Stomach (tissue), 9 donors: ENCODE results near the gene SRMS. TPM values are rescaled to one million over a fixed set of nuclear protein-coding genes. Genes with fewer than 3 reads are reported as not detected.

Source experiments
- DNase-seq, 2 donors: peaks; one replicate each; pipeline versions ENCODE4 v3.0.0 to v3.0.0-alpha.2; 2013 to 2019
- H3K27ac ChIP-seq, 5 donors: fragments of 200-600 bp in 4 of 5; sonication (generic) in 4 of 5; one replicate each; pipeline ENCODE4 v1.5.1; 2013 to 2019; ENCODE audit warnings: mild to moderate bottlenecking in 1 of 5, moderate library complexity in 1 of 5
- H3K27me3 ChIP-seq, 3 donors: fragments of 200-600 bp; sonication (generic); one replicate each; pipeline ENCODE4 v1.5.1; 2017 to 2019; ENCODE audit warnings: mixed run types in 1 of 3
- H3K36me3 ChIP-seq, 4 donors: fragments of 200-600 bp; sonication (generic); 1 replicate in 3 of 4; 2 replicates in 1 of 4; pipeline ENCODE4 v1.5.1; 2016 to 2019
- H3K4me1 ChIP-seq, 4 donors: fragments of 200-600 bp; sonication (generic); one replicate each; pipeline ENCODE4 v1.5.1; 2016 to 2019
- H3K4me3 ChIP-seq, 4 donors: fragments of 200-600 bp; sonication (generic) in 3 of 4; one replicate each; pipeline ENCODE4 v1.5.1; 2016 to 2019; ENCODE audit warnings: mild to moderate bottlenecking in 1 of 4
- H3K9me3 ChIP-seq, 4 donors: fragments of 200-600 bp; sonication (generic); one replicate each; pipeline ENCODE4 v1.5.1; 2016 to 2019
- EP300 ChIP-seq: sonication (generic); formaldehyde crosslinking; IDR thresholded peaks from one replicate; pipeline ENCODE4 v1.6.1; 2017; ENCODE audit warnings: antibody characterized with exemption
- POLR2A ChIP-seq, 4 donors: fragments of 450-650 bp; IDR thresholded peaks; one replicate each; pipeline ENCODE4 v1.6.1; 2016; ENCODE audit warnings: antibody characterized with exemption in 4 of 4, control low read depth in 2 of 4, mild to moderate bottlenecking in 1 of 4, moderate library complexity in 1 of 4
- POLR2AphosphoS5 ChIP-seq, 3 donors: sonication (generic); formaldehyde crosslinking; IDR thresholded peaks; one replicate each; pipeline ENCODE4 v1.6.1; 2016; ENCODE audit warnings: antibody characterized with exemption in 3 of 3
- WGBS, 5 donors: extraction: QIAGEN DNeasy Blood & Tissue Kit in 3 of 5; methylation state at CpG; one replicate each; pipeline versions ENCODE4 v1.1.5 to v1.1.7; 2013 to 2018; 5-methylcytosine and 5-hydroxymethylcytosine counted together
- intact Hi-C: fragments of 100-400 bp; cut with DNase I; formaldehyde crosslinking; loops from one replicate; pipeline ENCODE4 v1.15.1; 2023; ENCODE audit warnings: low total_unique reads
- polyA plus RNA-seq, 3 donors: library from polyadenylated mRNA; stranded (reverse); fragments of 200-250 nt; gene quantifications; one replicate each; pipeline ENCODE4 v1.2.3, GENCODE V29; 2013
- total RNA-seq, 5 donors: library from RNA; depleted of rRNA; stranded (reverse); fragments of >200 nt; gene quantifications; one replicate each; pipeline versions ENCODE4 v1.1.0 to v1.2.3, GENCODE V29; 2014 to 2016
- TF ChIP-seq, protein P1 (sequence below), 7 experiments: fragments of 450-650 bp in 4 of 7; fragments of 200-600 bp in 3 of 7; sonication (generic) in 3 of 7; IDR thresholded peaks; one replicate each; pipeline ENCODE4 v1.5.1; 2016 to 2019; ENCODE audit warnings: antibody characterized with exemption in 7 of 7, control low read depth in 2 of 7, mild to moderate bottlenecking in 1 of 7
- donor health status: healthy with polysubstance abuse.
- donor health status: Bipolar disorder and iron deficiency.
- donor health status: healthy.

SRMS gene
- total and polyA plus RNA-seq, 8 donors: 0.87 to 3.5 (median 2.1) TPM; not detected in 5

DNA sequence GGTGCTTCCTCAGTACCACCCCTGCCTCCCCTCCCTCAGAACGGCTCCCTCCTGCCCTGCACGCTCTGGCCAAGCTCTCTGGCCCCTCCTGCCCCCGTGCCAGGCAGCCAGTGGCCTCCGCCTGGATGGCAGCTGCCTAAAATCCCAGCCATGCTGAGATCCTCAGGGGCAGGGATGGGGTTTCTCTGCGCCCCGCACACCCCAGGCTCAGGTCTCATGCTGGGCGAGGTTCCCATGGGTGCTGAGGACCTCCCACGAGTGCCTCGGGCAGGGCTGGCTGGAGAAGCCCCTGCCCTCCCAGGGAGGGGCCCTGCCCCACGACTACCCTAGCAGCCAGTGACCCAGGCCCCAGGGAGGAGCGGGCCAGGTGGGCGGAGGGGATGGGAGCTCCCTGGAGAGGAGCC, 13.1 kb downstream of the SRMS start:
- intact Hi-C loops: no loop called here
- Histone ChIP-seq H3K27me3 (peaks cover 0 to 63% (median 11%) of the 10 kb centered on the region in 3 donors), H3K4me1 (peaks cover 35 to 61% (median 57%) of the 10 kb centered on the region in 4 donors), H3K36me3 (no peaks in the 10 kb centered on the region), H3K27ac (peak overlapping the region; percentile 78 to 96 (median 90)), H3K4me3 (peak overlapping the region in 1 of 4 donors; percentile 50), H3K9me3 (no peaks in the 10 kb centered on the region)
- TF ChIP-seq EP300: no peak
- TF ChIP-seq, protein P1, sequence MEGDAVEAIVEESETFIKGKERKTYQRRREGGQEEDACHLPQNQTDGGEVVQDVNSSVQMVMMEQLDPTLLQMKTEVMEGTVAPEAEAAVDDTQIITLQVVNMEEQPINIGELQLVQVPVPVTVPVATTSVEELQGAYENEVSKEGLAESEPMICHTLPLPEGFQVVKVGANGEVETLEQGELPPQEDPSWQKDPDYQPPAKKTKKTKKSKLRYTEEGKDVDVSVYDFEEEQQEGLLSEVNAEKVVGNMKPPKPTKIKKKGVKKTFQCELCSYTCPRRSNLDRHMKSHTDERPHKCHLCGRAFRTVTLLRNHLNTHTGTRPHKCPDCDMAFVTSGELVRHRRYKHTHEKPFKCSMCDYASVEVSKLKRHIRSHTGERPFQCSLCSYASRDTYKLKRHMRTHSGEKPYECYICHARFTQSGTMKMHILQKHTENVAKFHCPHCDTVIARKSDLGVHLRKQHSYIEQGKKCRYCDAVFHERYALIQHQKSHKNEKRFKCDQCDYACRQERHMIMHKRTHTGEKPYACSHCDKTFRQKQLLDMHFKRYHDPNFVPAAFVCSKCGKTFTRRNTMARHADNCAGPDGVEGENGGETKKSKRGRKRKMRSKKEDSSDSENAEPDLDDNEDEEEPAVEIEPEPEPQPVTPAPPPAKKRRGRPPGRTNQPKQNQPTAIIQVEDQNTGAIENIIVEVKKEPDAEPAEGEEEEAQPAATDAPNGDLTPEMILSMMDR (IDR thresholded peaks at IDR 0.05): no peak
- TF ChIP-seq POLR2A (IDR thresholded peaks at IDR 0.05): no peak
- no peak for TF ChIP-seq POLR2AphosphoS5 (IDR thresholded peaks at IDR 0.05)
- WGBS, 5 donors: 40 to 48% (median 41%) methylated on average over 7 to 12 of the region's 12 CpGs
- no peak for DNase-seq

- intact Hi-C loops: no loop called here
- peak; percentile 83 to 94 for DNase-seq
- Histone ChIP-seq H3K36me3 (no peaks in the 10 kb centered on the region), H3K27me3 (peaks cover 0 to 63% (median 11%) of the 10 kb centered on the region in 3 donors), H3K4me1 (peaks cover 35 to 56% (median 52%) of the 10 kb centered on the region in 4 donors), H3K27ac (peak overlapping the region; percentile 78 to 96 (median 90)), H3K4me3 (no peak overlapping the region), H3K9me3 (no peaks in the 10 kb centered on the region)
- TF ChIP-seq, protein P1 (IDR thresholded peaks at IDR 0.05): no peak
- TF ChIP-seq POLR2A (IDR thresholded peaks at IDR 0.05): peak in 1 of 4 donors; percentile 30
- TF ChIP-seq POLR2AphosphoS5 (IDR thresholded peaks at IDR 0.05): peak in 2 of 3 donors; percentile 87 to 95
- TF ChIP-seq EP300: no peak
- WGBS, 5 donors: 19 to 56% (median 39%) methylated on average over 10 to 28 of the region's 28 CpGs
These were observed 13.6 kb downstream of the SRMS start for GRCh38 chr20:63533871-63534393.

DNA sequence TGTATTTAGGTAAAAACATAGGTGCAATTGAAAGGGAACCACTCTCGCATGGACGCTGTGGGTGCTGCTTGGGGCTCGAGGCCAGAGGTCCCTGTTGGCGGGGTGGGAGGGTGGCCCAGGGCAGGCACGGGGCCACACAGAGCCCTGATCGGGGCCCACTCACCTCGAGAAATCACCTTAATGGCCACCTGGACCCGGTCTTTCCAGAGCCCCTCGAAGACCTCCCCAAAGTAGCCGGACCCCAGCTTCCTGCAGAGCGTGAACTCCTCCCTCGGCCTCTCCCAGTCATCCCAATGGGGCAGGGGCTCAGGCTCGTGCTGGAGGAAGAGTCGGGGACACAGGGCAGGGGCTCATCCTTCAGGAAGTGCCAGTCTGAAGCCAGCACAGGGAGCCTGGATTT, 14.2 kb downstream of the SRMS start:
- peaks cover 34 to 50% (median 48%) of the 10 kb centered on the region in 4 donors for H3K4me1 ChIP-seq
- H3K4me3 ChIP-seq: peak overlapping the region in 1 of 4 donors; percentile 3
- H3K9me3 ChIP-seq: no peaks in the 10 kb centered on the region
- H3K27ac ChIP-seq: peak overlapping the region; percentile 78 to 96 (median 90)
- TF ChIP-seq POLR2AphosphoS5 (IDR thresholded peaks at IDR 0.05): no peak
- TF ChIP-seq POLR2A (IDR thresholded peaks at IDR 0.05): no peak
- TF ChIP-seq, protein P1 (IDR thresholded peaks at IDR 0.05): no peak
- TF ChIP-seq EP300: no peak
- H3K27me3 ChIP-seq: peaks cover 0 to 63% (median 11%) of the 10 kb centered on the region in 3 donors
- H3K36me3 ChIP-seq: no peaks in the 10 kb centered on the region
- 80 to 83% (median 83%) methylated on average over 14 of the region's 14 CpGs for WGBS, 5 donors
- DNase-seq: no peak
- intact Hi-C loops: no loop called here

DNA sequence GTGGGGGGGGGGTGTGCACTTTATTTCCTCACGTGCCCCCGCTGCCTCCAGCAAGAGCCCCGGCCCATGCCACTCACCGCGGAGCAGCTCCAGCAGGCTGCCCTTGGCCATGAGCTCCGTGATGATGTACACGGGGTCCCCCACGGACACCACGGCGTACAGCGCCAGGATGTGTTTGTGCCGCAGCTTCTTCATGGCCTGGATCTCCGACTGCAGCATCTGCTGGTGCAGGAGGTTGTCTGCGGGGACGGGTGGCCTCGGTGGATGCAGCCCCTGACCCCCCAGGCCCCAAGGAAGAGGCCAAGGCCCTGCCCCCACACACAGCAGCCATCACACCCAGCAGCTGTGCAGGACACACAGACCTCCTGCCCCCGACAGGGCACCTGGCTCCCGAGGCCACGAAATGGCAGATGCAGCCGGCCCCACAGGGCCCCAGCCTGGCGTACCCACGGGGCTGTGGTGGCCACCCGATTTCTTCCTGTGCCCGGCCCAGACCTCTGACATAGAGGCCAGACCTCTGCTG, 15.0 kb downstream of the SRMS start:
- DNase-seq: no peak
- Histone ChIP-seq H3K36me3 (no peaks in the 10 kb centered on the region), H3K27ac (no peak overlapping the region), H3K4me3 (no peak overlapping the region), H3K4me1 (peaks cover 29 to 42% (median 39%) of the 10 kb centered on the region in 4 donors), H3K27me3 (peaks cover 0 to 58% (median 11%) of the 10 kb centered on the region in 3 donors), H3K9me3 (no peaks in the 10 kb centered on the region)
- intact Hi-C loops: no loop called here
- TF ChIP-seq EP300 (no peak), POLR2AphosphoS5 (IDR thresholded peaks at IDR 0.05) (no peak), POLR2A (IDR thresholded peaks at IDR 0.05) (no peak)
- TF ChIP-seq, protein P1 (IDR thresholded peaks at IDR 0.05): no peak
- 77 to 87% (median 83%) methylated on average over 10 to 24 of the region's 24 CpGs for WGBS, 5 donors
